SK-N-SH (cell line): Measurements from ENCODE around the gene SLC2A1. TPM values are rescaled to one million over a fixed set of nuclear protein-coding genes. Genes with fewer than 3 reads are reported as not detected.

ENCODE experiments used
- CTCF ChIA-PET: fragments of 300-600, 350-600 bp; formaldehyde crosslinking; extraction: SDS; loops from one replicate; lab custom pipeline; 2021; lab: Yijun Ruan, JAX
- POLR2A ChIA-PET: fragments of 350-600 bp; sonication (Branson Sonifier 250); formaldehyde crosslinking; extraction: SDS; loops from one replicate; lab custom pipeline; 2020; ENCODE audit warnings: antibody characterized with exemption, inconsistent platforms; lab: Yijun Ruan, JAX
- DNase-seq: peaks from one replicate; pipeline ENCODE4 v3.0.0; 2012
- H2AFZ ChIP-seq: fragments of 200-600 bp; sonication (generic); 2 replicates; pipeline ENCODE4 v1.8.1; 2016; ENCODE audit warnings: antibody characterized with exemption, mild to moderate bottlenecking, low read depth
- H3F3A ChIP-seq: fragments of 200-600 bp; sonication (generic); replicated peaks from 2 replicates; pipeline ENCODE3; 2016; ENCODE audit warnings: antibody characterized with exemption, mild to moderate bottlenecking; ENCODE audit not compliant: insufficient read depth
- H3K27ac ChIP-seq, 2 experiments: fragments of 200-500 bp in 1 of 2; fragments of 200-600 bp in 1 of 2; sonication (Bioruptor generic) in 1 of 2; sonication (generic), shearing (Covaris generic) in 1 of 2; 2 replicates each; pipeline versions ENCODE4 v1.5.1 to v1.6.1; 2014 to 2016; ENCODE audit warnings: low read depth in 2 of 2, inconsistent platforms in 1 of 2, low read length in 1 of 2, mild to moderate bottlenecking in 1 of 2, mixed read lengths in 1 of 2
- H3K27me3 ChIP-seq: fragments of 200-600 bp; sonication (generic), shearing (Covaris generic); 2 replicates; pipeline ENCODE4 v1.6.1; 2016; ENCODE audit warnings: mixed run types; ENCODE audit not compliant: insufficient read depth
- H3K36me3 ChIP-seq, 2 experiments: fragments of 200-500 bp in 1 of 2; fragments of 200-600 bp in 1 of 2; sonication (Bioruptor generic) in 1 of 2; sonication (generic) in 1 of 2; replicated peaks in 1 of 2; 2 replicates each; pipeline versions ENCODE3 to v1.5.1; 2014 to 2016; ENCODE audit warnings: low read length in 1 of 2, mild to moderate bottlenecking in 1 of 2; ENCODE audit not compliant: insufficient read depth in 2 of 2, control insufficient read depth in 1 of 2
- H3K4me1 ChIP-seq, 2 experiments: fragments of 200-500 bp in 1 of 2; fragments of 200-600 bp in 1 of 2; sonication (Bioruptor generic) in 1 of 2; sonication (generic), shearing (Covaris generic) in 1 of 2; 2 replicates each; pipeline versions ENCODE4 v1.5.1 to v1.6.1; 2014 to 2016; ENCODE audit warnings: low read depth in 1 of 2, low read length in 1 of 2, mixed run types in 1 of 2; ENCODE audit not compliant: insufficient read depth in 2 of 2, control insufficient read depth in 1 of 2
- H3K4me2 ChIP-seq: fragments of 200-600 bp; sonication (generic), shearing (Covaris generic); 2 replicates; pipeline ENCODE4 v1.6.1; 2017; ENCODE audit warnings: mixed run types
- H3K4me3 ChIP-seq, 2 experiments: fragments of 200-500 bp in 1 of 2; fragments of 200-600 bp in 1 of 2; sonication (Bioruptor generic) in 1 of 2; sonication (generic), shearing (Covaris generic) in 1 of 2; 2 replicates each; pipeline versions ENCODE4 v1.5.1 to v1.8.1; 2014 to 2016; ENCODE audit warnings: low read depth in 2 of 2, inconsistent platforms in 1 of 2, low read length in 1 of 2, mild to moderate bottlenecking in 1 of 2, mixed read lengths in 1 of 2, moderate library complexity in 1 of 2
- H3K79me2 ChIP-seq: fragments of 200-600 bp; sonication (generic); 2 replicates; pipeline ENCODE4 v1.8.1; 2017; ENCODE audit warnings: mild to moderate bottlenecking; ENCODE audit not compliant: insufficient read depth
- H3K9ac ChIP-seq: fragments of 200-600 bp; sonication (generic); 2 replicates; pipeline ENCODE4 v1.6.1; 2017; ENCODE audit warnings: mixed run types
- H3K9me2 ChIP-seq: fragments of 200-600 bp; sonication (generic); 2 replicates; pipeline ENCODE4 v1.6.1; 2017; ENCODE audit warnings: mixed run types
- H3K9me3 ChIP-seq: fragments of 200-600 bp; sonication (generic); 2 replicates; pipeline ENCODE4 v1.6.1; 2017; ENCODE audit warnings: mixed run types, mild to moderate bottlenecking, moderate library complexity
- H4K20me1 ChIP-seq: fragments of 200-600 bp; sonication (generic); 2 replicates; pipeline ENCODE4 v1.6.1; 2017; ENCODE audit warnings: mild to moderate bottlenecking, mixed run types; ENCODE audit not compliant: insufficient read depth
- ELF1 ChIP-seq: IDR thresholded peaks from 2 replicates; pipeline ENCODE4 v1.4.0; 2012
- EP300 ChIP-seq, 2 experiments: IDR thresholded peaks; 2 replicates each; pipeline versions ENCODE4 v1.4.0 to v1.6.1; 2012; ENCODE audit warnings: borderline replicate concordance in 1 of 2, low read depth in 1 of 2, low read length in 1 of 2
- FOSL2 ChIP-seq: IDR thresholded peaks from 2 replicates; pipeline ENCODE4 v1.4.0; 2012; ENCODE audit warnings: low read depth, mild to moderate bottlenecking, moderate library complexity, borderline replicate concordance
- FOXM1 ChIP-seq: IDR thresholded peaks from 2 replicates; pipeline ENCODE4 v1.4.0; 2012; ENCODE audit warnings: low read depth, mild to moderate bottlenecking
- GABPA ChIP-seq: IDR thresholded peaks from 2 replicates; pipeline ENCODE4 v1.4.0; 2012; ENCODE audit warnings: low read depth, mild to moderate bottlenecking
- JUND ChIP-seq: IDR thresholded peaks from 2 replicates; pipeline ENCODE4 v1.4.0; 2012
- MEF2A ChIP-seq: IDR thresholded peaks from 2 replicates; pipeline ENCODE4 v1.4.0; 2012; ENCODE audit warnings: low read depth, borderline replicate concordance
- MXI1 ChIP-seq: IDR thresholded peaks from 2 replicates; pipeline ENCODE4 v1.6.1; 2012; ENCODE audit warnings: mild to moderate bottlenecking, low read depth, low read length, improper control_type of control experiment
- NRF1 ChIP-seq: IDR thresholded peaks from 2 replicates; pipeline ENCODE4 v1.6.1; 2012; ENCODE audit warnings: low read depth, mild to moderate bottlenecking, low read length
- POLR2AphosphoS5 ChIP-seq: IDR thresholded peaks from 2 replicates; pipeline ENCODE4 v1.6.1; 2012; ENCODE audit warnings: low read depth, low read length
- TAF1 ChIP-seq: IDR thresholded peaks from 2 replicates; pipeline ENCODE4 v1.6.1; 2012; ENCODE audit warnings: low read depth, mild to moderate bottlenecking, low read length, moderate library complexity, borderline replicate concordance
- TCF12 ChIP-seq: IDR thresholded peaks from 2 replicates; pipeline ENCODE4 v1.4.0; 2012
- TEAD4 ChIP-seq: IDR thresholded peaks from 2 replicates; pipeline ENCODE4 v1.4.0; 2012; ENCODE audit warnings: mild to moderate bottlenecking, borderline replicate concordance; ENCODE audit not compliant: insufficient read depth
- WGBS: methylation state at CpG from one replicate; pipeline ENCODE4 v1.1.6; 2017; ENCODE audit warnings: low lambda C conversion rate; 5-methylcytosine and 5-hydroxymethylcytosine counted together
- polyA plus RNA-seq, 3 experiments: library from polyadenylated mRNA; depleted of rRNA; stranded (reverse); fragments of >200 nt; gene quantifications; 2 replicates each; pipeline ENCODE4 v1.2.3, GENCODE V29; 2012
- TF ChIP-seq, protein P1 (sequence below): IDR thresholded peaks from 2 replicates; pipeline ENCODE4; 2012
- TF ChIP-seq, protein P2 (sequence below): IDR thresholded peaks from 2 replicates; pipeline ENCODE4 v1.4.0; 2012; ENCODE audit warnings: low read depth

Gene SLC2A1
- polyA plus RNA-seq, 1 of the 3 experiments (the other 2 are of a cell fraction), result 63.8 TPM

DNA sequence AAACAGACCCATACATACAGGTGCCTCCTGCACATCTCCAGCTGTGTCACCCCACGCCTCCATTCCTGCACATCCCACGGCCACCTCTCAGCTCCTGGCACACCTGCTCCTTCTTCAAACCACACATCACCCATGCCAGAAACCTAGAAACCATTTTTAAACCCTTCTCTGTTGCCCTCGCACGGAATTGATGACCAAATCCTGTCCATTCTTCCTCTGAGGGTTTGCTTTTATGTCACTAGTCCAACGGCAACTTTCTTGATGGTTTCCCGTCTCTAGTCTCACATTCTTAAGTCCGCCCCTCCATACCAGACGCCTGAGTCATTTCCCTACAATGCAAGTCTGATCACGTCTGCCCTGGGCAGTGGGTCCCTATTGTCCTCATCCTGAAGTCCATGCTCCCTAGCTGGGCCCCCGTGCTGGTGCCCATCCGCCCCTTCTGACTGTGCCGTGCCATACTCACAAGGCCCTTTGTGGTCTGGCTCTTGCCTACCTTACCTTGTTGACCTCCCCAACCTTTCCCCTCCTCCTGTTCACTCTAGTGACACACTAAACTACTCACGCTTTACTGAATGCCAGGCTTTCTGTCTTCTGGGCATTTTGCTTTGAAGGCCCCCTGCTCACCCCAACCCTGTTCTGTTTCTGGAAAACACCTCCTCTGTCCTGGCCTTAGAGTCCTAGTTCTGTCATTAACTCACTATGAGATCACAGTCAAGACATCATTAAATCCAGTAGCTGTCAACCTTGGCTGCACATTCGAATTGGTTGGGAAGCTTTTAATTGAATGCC, 17.6 kb downstream of the SLC2A1 start:
- H3F3A ChIP-seq, result peaks cover 37% of the 10 kb centered on the region
- TF ChIP-seq POLR2AphosphoS5 (peak; percentile 46; the same call in 1 of the 2 replicates), MEF2A (no peak), NRF1 (no peak), FOSL2 (peak; percentile 81), TAF1 (no peak), GABPA (no peak; the same call in 1 of the 2 replicates), JUND (peak; percentile 84), MXI1 (no peak), TEAD4 (peak; percentile 67; the same call in 1 of the 2 replicates), ELF1 (no peak), TCF12 (peak; percentile 80), EP300 (IDR thresholded peaks at IDR 0.05; ENCODE audit: borderline replicate concordance in 1 of 2, low read depth in 1 of 2, low read length in 1 of 2) (peak in 1 of 2 experiments; percentile 65; a peak in 1 of 4 replicates), FOXM1 (no peak)
- TF ChIP-seq, protein P1, sequence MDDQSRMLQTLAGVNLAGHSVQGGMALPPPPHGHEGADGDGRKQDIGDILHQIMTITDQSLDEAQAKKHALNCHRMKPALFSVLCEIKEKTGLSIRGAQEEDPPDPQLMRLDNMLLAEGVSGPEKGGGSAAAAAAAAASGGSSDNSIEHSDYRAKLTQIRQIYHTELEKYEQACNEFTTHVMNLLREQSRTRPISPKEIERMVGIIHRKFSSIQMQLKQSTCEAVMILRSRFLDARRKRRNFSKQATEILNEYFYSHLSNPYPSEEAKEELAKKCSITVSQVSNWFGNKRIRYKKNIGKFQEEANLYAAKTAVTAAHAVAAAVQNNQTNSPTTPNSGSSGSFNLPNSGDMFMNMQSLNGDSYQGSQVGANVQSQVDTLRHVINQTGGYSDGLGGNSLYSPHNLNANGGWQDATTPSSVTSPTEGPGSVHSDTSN, result peak; percentile 57; the same call in 1 of the 2 replicates
- TF ChIP-seq, protein P2, sequence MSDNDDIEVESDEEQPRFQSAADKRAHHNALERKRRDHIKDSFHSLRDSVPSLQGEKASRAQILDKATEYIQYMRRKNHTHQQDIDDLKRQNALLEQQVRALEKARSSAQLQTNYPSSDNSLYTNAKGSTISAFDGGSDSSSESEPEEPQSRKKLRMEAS, result peak; percentile 30; the same call in 1 of the 2 replicates
- no peaks in the 10 kb centered on the region for H3K27me3 ChIP-seq
- ChIA-PET POLR2A (no interaction called here), CTCF (interaction anchor here (4.7 kb wide), 1 partner anchor 133 kb away, joined by 18 read pairs; no protein-coding TSS in a partner anchor)
- H3K4me3 ChIP-seq, result no peak overlapping the region; a peak in 1 of 4 replicates
- 0 out of 2 replicates have a peak overlapping the region, but pooled peaks have one; percentile 9 for H2AFZ ChIP-seq
- peaks cover 72% of the 10 kb centered on the region for H3K79me2 ChIP-seq
- peaks cover 57 to 68% of the 10 kb centered on the region in 2 experiments; a peak in 3 of 4 replicates for H3K4me1 ChIP-seq
- no peaks in the 10 kb centered on the region for H3K9me3 ChIP-seq
- H3K9me2 ChIP-seq, result no peaks in the 10 kb centered on the region
- peak overlapping the region; percentile 24 for H3K4me2 ChIP-seq
- H3K9ac ChIP-seq, result peak overlapping the region; percentile 71
- 18% methylated on average over 13 of the region's 14 CpGs for WGBS
- H3K27ac ChIP-seq, result peak overlapping the region; percentile 86 to 98
- H3K36me3 ChIP-seq, result peaks cover 19 to 32% of the 10 kb centered on the region in 2 experiments
- no peaks in the 10 kb centered on the region for H4K20me1 ChIP-seq
- no peak for DNase-seq
